Esophagus squamous epithelium (tissue), 4 donors: ENCODE results near the gene CD96.

ENCODE experiments used
- CTCF ChIP-seq, 6 experiments: fragments of 450-650 bp in 4 of 6; fragments of 200-600 bp in 2 of 6; sonication (generic) in 2 of 6; IDR thresholded peaks; one replicate each; pipeline ENCODE4 v1.5.1; 2016 to 2019; ENCODE audit warnings: antibody characterized with exemption in 6 of 6, mild to moderate bottlenecking in 4 of 6, moderate library complexity in 4 of 6
- POLR2A ChIP-seq, 4 donors: fragments of 450-650 bp; IDR thresholded peaks; one replicate each; pipeline ENCODE4 v1.6.1; 2017; ENCODE audit warnings: antibody characterized with exemption in 4 of 4, mild to moderate bottlenecking in 4 of 4, moderate library complexity in 3 of 4

- TF ChIP-seq CTCF (IDR thresholded peaks at IDR 0.05) (peak in 1 of 6 experiments; percentile 14), POLR2A (IDR thresholded peaks at IDR 0.05) (no peak)
Measured at GRCh38 chr3:111582120-111582474, 40.1 kb downstream of the CD96 start.
